ENCODE results near the gene PHAF1. TPM values are rescaled to one million over a fixed set of nuclear protein-coding genes. Genes with fewer than 3 reads are reported as not detected.

The PHAF1 gene
- total RNA-seq, 1 experiment from 2014 or later: 19.2 TPM

- Histone ChIP-seq H3K79me2 (ENCODE audit: insufficient read depth, low read length) (no peaks in the 10 kb centered on the region), H3K36me3 (ENCODE audit: control insufficient read depth in 1 of 2, insufficient read depth in 2 of 2, low read length in 2 of 2) (peaks cover 25 to 42% of the 10 kb centered on the region in 2 experiments; a peak in 3 of 4 replicates), H3K27me3 (ENCODE audit: insufficient read depth, low read length) (no peaks in the 10 kb centered on the region), H3K9me3 (ENCODE audit: control insufficient read depth in 1 of 2, insufficient read depth in 1 of 2, low read depth in 1 of 2, low read length in 2 of 2) (no peaks in the 10 kb centered on the region), H4K20me1 (ENCODE audit: insufficient read depth) (no peaks in the 10 kb centered on the region), H3K4me1 (ENCODE audit: control insufficient read depth in 1 of 2, insufficient read depth in 2 of 2, low read length in 2 of 2) (peaks cover 3 to 16% of the 10 kb centered on the region in 2 experiments; a peak in 3 of 4 replicates), H3K9ac (ENCODE audit: low read length) (no peak overlapping the region), H3K4me2 (ENCODE audit: low read length) (no peak overlapping the region), H3K9me2 (ENCODE audit: insufficient read depth) (no peaks in the 10 kb centered on the region), H2AFZ (ENCODE audit: low read depth, low read length, poor library complexity, severe bottlenecking) (no peak overlapping the region), H3K27ac (ENCODE audit: low read depth, low read length) (no peak overlapping the region), H3K4me3 (replicated peaks in 1 of 2; ENCODE audit: low read depth in 1 of 2, low read length in 2 of 2) (no peak overlapping the region)
- no peak for ATAC-seq
- POLR2A ChIA-PET: no interaction called here
- DNase-seq (ENCODE audit: low read depth, low spot score): no peak
- intact Hi-C loops (cut with micrococcal nuclease): no loop called here
- no TSS peak for BruUV-seq (replicated peaks)
- CTCF ChIA-PET: no interaction called here
- RAD21 ChIA-PET (ENCODE audit: low non-redundant PET in 1 of 2, low total read pairs in 2 of 2, uncharacterized antibody in 2 of 2, unreplicated experiment in 2 of 2): no interaction called here
- TF ChIP-seq SRF (IDR thresholded peaks at IDR 0.05; ENCODE audit: low read depth) (no peak), CTCF (IDR thresholded peaks at IDR 0.05 in 2 of 3, conservative IDR thresholded peaks at IDR 0.05 in 1 of 3; ENCODE audit: borderline replicate concordance in 1 of 3, insufficient read depth in 1 of 3, low read depth in 2 of 3, low read length in 2 of 3) (0 out of 6 replicates have a peak, but pooled peaks of 1 of the 3 experiments have one; percentile 11), RAD21 (IDR thresholded peaks at IDR 0.05; ENCODE audit: low read depth) (peak; percentile 24; the same call in 1 of the 2 replicates)
These were observed 37.0 kb downstream of the PHAF1 start for GRCh38 chr16:67146523-67147357.

GRCh38 chr16:67147437-67148140 is 37.8 kb downstream of the PHAF1 start:
- DNase-seq (ENCODE audit: low read depth, low spot score): no peak
- Histone ChIP-seq H2AFZ (ENCODE audit: low read depth, low read length, poor library complexity, severe bottlenecking) (no peak overlapping the region), H3K36me3 (ENCODE audit: control insufficient read depth in 1 of 2, insufficient read depth in 2 of 2, low read length in 2 of 2) (peaks cover 18 to 36% of the 10 kb centered on the region in 2 experiments; a peak in 3 of 4 replicates), H3K27ac (ENCODE audit: low read depth, low read length) (no peak overlapping the region), H3K4me1 (ENCODE audit: control insufficient read depth in 1 of 2, insufficient read depth in 2 of 2, low read length in 2 of 2) (peaks cover 3 to 18% of the 10 kb centered on the region in 2 experiments; a peak in 3 of 4 replicates), H3K9me3 (ENCODE audit: control insufficient read depth in 1 of 2, insufficient read depth in 1 of 2, low read depth in 1 of 2, low read length in 2 of 2) (no peaks in the 10 kb centered on the region), H3K27me3 (ENCODE audit: insufficient read depth, low read length) (no peaks in the 10 kb centered on the region), H3K4me3 (replicated peaks in 1 of 2; ENCODE audit: low read depth in 1 of 2, low read length in 2 of 2) (no peak overlapping the region), H3K9me2 (ENCODE audit: insufficient read depth) (no peaks in the 10 kb centered on the region), H3K9ac (ENCODE audit: low read length) (no peak overlapping the region), H3K4me2 (ENCODE audit: low read length) (no peak overlapping the region), H4K20me1 (ENCODE audit: insufficient read depth) (no peaks in the 10 kb centered on the region), H3K79me2 (ENCODE audit: insufficient read depth, low read length) (no peaks in the 10 kb centered on the region)
- CTCF ChIA-PET: no interaction called here
- TSS peak; percentile 15 for BruUV-seq (replicated peaks)
- POLR2A ChIA-PET: no interaction called here
- intact Hi-C loops (cut with micrococcal nuclease): no loop called here
- RAD21 ChIA-PET (ENCODE audit: low non-redundant PET in 1 of 2, low total read pairs in 2 of 2, uncharacterized antibody in 2 of 2, unreplicated experiment in 2 of 2): no interaction called here
- no peak for ATAC-seq
- TF ChIP-seq ZFX (IDR thresholded peaks at IDR 0.05): no peak
- TF ChIP-seq REST (IDR thresholded peaks at IDR 0.05; ENCODE audit: low read depth): no peak
- TF ChIP-seq EZH2phosphoT487 (IDR thresholded peaks at IDR 0.05; ENCODE audit: borderline replicate concordance): no peak
- TF ChIP-seq ELF1 (IDR thresholded peaks at IDR 0.05; ENCODE audit: borderline replicate concordance, low read depth): no peak
- TF ChIP-seq FOSL1 (IDR thresholded peaks at IDR 0.05; ENCODE audit: low read depth): no peak
- no peak for TF ChIP-seq TCF7L2 (IDR thresholded peaks at IDR 0.05; ENCODE audit: borderline replicate concordance, extremely low read depth, insufficient read depth, insufficient read length)
- no peak for TF ChIP-seq CBX3 (IDR thresholded peaks at IDR 0.05; ENCODE audit: low read depth)
- no peak for TF ChIP-seq MAX (IDR thresholded peaks at IDR 0.05)
- TF ChIP-seq YY1 (IDR thresholded peaks at IDR 0.05; ENCODE audit: extremely low read depth, insufficient replicate concordance, low read depth, low read length): no peak
- TF ChIP-seq SRF (IDR thresholded peaks at IDR 0.05; ENCODE audit: low read depth): no peak
